HTR-8/SVneo (cell line): Measurements from ENCODE around the gene KLHDC4.
A peak's percentile ranks its signal among the peaks of the same experiment; 100 is the strongest.
"Not testable (repeated sequence)": the region's sequence is repeated elsewhere in the genome, so short reads cannot be mapped to it uniquely, and the experiment has no call there.

Experiments
- DNase-seq: peaks from one replicate; pipeline ENCODE4 v3.0.0; 2011; ENCODE audit warnings: low spot score, mixed read lengths; ENCODE audit not compliant: insufficient read length
- FAIRE-seq: peaks from 2 replicates; lab custom pipeline; 2011; peaks lifted over from hg19 to GRCh38; lab: Jason Lieb, UNC

Gene KLHDC4

DNA sequence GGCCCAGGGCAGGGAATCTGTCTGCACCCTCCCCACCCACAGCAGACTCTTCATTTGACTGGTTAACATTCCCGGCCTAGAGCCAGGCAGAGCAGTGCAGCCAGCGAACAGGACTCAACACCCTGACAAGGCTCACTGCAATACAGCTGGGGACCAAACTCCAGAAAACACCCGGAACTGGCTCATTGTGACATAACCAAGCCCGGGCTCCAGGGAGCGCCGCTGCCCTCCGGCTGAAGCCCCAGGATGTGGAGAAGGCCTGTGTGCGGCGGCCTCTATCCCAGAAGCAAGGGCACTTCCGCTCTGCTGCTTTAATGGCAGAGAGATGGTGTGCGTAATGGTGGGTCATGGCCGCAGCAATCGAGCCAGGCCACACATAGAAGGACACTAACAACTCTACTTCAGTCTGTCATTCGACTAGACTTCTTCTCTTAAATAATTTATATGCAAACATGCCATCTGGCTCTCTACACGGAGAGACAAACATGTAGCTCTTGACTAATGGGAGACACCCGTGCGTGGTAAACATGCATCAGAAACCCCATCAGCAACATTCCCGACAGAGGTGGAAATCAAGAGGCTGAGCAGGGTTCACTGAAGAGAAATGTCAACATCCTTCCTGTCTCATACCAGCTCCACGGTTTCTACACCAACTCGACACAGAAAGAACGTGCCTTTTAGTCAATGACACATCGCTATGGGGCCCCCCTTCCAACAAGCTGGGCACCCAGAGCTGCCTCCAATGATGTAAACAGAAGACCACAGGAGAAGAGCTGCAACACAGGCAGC, 18.0 kb downstream of the KLHDC4 start:
- FAIRE-seq, result no peak
- no peak for DNase-seq

DNA sequence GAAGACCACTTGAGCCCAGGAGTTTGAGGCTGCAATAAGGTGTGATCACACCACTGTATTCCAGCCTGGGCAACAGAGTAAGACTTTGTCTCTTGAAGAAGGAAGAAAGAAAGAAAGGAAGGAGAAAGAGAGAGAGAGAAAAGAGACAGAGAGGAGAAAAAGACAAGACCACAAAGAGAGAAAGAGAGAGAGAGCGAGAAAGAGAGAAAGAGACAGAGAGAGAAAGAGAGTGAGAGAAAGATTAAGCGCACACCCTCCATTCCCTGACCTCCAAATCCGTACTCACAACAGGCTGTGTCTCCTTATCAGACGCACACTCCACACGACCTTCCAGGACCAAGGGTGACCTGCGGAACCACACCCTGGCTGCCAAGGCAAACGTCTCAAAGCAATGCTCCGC, 19.6 kb downstream of the KLHDC4 start:
- FAIRE-seq (no peak), DNase-seq (no peak)

DNA sequence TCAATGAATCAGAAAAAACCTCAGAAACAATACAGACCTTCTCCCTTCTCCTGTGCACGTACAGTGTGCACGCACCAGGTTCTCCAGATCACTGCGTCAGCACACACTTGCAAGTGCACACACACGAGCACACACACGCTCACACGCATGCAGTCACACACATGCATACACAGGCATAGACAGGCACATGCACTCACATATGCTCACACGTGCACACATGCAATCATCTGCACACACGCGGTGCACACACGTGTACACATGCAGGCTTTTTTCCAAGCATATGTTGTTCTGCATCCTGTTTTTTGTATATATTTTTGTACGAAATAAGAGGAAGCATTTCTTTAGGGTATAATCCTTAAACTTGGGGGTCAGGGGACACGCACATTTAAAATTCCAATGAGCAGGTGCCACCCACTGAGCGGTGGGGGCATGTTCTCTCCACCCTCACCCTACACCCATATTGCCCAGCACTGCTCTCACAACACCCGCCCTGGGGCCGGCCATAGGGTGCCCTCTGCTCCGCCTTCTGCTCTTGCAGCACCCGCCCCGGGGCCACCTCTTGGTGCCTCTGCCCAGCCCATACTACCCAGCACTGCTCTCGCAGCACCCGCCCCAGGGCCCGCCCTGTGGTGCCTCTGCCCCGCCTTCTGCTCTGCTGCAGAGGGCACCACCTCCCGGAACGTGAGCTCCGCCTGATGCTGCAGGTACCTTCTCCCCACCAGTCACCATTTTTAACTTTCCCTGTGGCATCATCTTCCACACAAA, 20.9 kb downstream of the KLHDC4 start:
- peak; percentile 92 for FAIRE-seq
- DNase-seq, result no peak

GRCh38 chr16:87742781-87743490, 22.9 kb downstream of the KLHDC4 start:
- FAIRE-seq, result no peak

GRCh38 chr16:87741700-87742415, 23.9 kb downstream of the KLHDC4 start:
- FAIRE-seq, result no peak
- no peak for DNase-seq

More at GRCh38 chr16:87742781-87743490, 22.9 kb downstream of the KLHDC4 start:
- DNase-seq, result no peak

- FAIRE-seq (no peak), DNase-seq (no peak)
Observed at GRCh38 chr16:87740909-87741424, 24.8 kb downstream of the KLHDC4 start.

DNA sequence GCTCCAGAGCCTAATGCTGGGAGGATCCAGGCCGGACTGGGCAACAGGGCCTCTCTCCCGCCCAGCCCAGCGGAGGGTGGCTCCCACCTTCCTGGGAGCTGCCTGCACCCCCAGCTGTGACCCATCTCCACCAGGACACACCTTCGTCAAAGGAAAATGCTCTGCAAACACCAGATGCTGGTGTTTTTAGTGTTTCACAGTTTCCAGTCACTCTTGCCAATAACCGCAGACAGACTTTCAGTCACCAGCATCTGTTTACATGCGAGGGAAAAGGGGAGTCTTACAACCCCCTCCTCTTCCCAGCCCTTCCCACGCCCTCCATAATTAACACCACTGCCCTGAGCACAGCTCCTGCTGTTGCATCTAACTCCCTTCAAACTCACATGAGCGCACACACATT, 25.3 kb downstream of the KLHDC4 start:
- no peak for FAIRE-seq
- no peak for DNase-seq

- DNase-seq, result no peak
- no peak for FAIRE-seq
Observed at GRCh38 chr16:87739801-87740200, 26.0 kb downstream of the KLHDC4 start.

GRCh38 chr16:87736008-87736382, 29.8 kb downstream of the KLHDC4 start:
- FAIRE-seq (no peak), DNase-seq (no peak)

- DNase-seq (no peak), FAIRE-seq (no peak)
Observed at GRCh38 chr16:87735270-87736007, 30.3 kb downstream of the KLHDC4 start.

DNA sequence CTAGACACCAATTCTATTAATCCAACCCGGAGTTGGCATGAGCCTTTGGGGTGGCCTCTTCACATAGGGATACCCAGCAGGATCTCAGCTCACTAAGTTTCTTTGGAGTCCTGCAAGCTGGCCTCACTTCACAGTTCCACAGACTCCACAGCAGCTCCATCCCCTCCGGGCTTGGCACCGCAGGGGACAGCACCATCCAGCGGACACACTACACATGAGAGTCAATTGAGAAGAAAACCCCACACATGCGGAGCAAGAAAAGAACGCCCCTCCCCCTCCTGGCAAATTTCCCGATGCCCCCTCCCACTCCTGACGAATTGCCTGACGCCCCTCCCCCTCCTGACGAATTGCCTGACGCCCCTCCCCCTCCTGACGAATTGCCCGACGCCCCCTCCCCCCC, 31.1 kb downstream of the KLHDC4 start:
- no peak for FAIRE-seq
- DNase-seq, result no peak

DNA sequence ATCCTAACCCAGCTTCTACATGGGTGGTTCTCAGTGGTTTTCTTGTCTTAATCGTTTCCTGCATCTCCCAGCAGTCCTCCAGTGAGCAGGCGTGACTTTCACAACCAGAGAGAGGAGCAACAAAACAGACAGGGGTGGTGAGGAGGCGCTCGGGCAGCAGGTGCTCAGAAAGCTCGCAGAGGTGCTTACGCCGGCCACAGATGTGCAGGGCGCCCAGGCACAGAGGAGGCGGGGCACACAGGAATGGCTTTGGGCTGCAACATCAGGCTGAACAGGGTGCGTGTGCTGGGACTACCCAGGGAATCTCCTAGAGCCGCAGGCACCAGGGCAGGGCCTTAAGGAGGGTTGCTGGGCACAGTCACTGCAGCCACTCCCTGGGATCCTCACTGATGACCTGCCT, 32.6 kb downstream of the KLHDC4 start:
- FAIRE-seq (no peak), DNase-seq (no peak)

GRCh38 chr16:87731607-87732006, 34.2 kb downstream of the KLHDC4 start:
- FAIRE-seq (peak; percentile 72), DNase-seq (no peak)

DNA sequence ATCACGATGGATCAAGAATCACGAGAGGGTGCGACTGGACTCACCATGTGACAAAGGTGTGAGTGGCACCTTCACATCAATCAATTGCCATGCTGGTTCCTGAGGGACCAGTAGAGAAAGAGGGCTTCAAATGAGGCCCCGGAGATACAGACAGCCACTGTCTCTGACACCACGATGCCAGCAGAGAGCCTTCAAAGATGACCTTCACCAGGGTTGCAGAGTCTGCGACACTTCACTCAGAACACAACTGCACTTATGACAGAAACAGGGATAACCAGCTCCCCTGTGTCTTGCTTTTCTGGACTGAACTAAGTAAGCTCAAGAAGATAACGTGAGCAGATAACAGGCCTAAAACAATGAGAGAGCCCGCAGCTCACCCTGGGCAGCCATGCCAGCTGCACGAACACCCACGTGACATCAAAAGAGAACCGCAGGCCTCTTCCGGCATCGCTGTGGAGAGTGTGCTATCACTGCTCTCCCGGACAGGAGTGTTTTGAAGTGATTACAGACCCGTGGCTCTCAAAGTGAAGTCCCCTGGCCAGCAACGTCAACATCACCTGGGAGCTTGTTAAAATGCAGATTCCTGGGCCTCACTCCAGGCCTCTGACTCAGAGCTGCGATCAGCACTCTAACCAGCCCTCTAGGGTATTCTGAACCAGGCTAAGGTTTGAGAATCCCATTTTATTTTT, 36.4 kb downstream of the KLHDC4 start:
- DNase-seq, result no peak
- FAIRE-seq, result no peak

DNA sequence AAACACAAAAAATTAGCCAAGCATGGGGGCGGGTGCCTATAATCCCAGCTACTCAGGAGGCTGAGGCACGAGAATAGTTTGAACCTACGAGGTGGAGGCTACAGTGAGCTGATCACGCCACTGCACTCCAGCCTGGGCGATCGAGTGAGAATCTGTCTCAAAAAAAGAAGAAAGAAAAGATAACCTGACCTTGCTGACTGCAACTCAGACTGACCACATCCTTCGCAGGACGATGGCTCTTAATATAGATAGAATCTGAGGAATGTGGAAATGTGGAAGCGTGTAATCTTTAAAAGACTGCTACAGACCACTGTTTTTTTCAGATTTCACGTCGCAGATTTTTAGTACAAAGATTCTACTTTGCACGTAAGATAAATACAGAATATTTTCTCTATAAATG, 37.8 kb downstream of the KLHDC4 start:
- peak; percentile 29 for DNase-seq
- FAIRE-seq, result no peak

DNA sequence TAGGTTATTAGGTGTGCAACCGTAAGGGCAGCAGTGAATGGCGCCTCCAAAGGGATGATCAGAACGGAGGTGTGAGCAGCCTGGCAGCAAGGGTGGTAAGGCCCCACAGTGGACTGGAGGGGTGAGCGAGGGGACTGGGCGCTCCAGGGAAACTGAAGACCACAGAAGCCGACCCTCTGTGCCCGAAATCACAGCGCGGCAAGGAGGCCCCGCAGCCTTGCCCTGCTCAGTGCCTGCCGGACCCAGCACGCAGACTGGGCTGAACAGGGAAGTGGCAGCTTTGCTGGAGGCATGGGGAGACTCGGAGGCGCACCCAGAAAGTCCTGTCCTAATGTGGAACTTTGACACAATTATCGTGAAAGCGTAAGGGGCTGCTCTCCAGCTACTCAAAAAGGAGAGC, 38.4 kb downstream of the KLHDC4 start:
- DNase-seq, result no peak
- FAIRE-seq, result no peak

- DNase-seq, FAIRE-seq: not testable (repeated sequence)
Observed at GRCh38 chr16:87726577-87726976, 39.2 kb downstream of the KLHDC4 start.

- DNase-seq (no peak), FAIRE-seq (no peak)
Observed at GRCh38 chr16:87725596-87726235, 40.1 kb downstream of the KLHDC4 start.
